Measurements from ENCODE around the gene ATP5F1C. TPM values are rescaled to one million over a fixed set of nuclear protein-coding genes. Genes with fewer than 3 reads are reported as not detected.

ATP5F1C gene
- total RNA-seq, 1 experiment from 2014 or later: 288 TPM

- TF ChIP-seq NFE2L1 (CRISPR knock-in tag; IDR thresholded peaks at IDR 0.05): no peak
These were observed 48.6 kb downstream of the ATP5F1C start (continued) for GRCh38 chr10:7836571-7836970.

GRCh38 chr10:7846591-7846990, 58.6 kb downstream of the ATP5F1C start:
- POLR2A ChIA-PET: no interaction called here
- DNase-seq (ENCODE audit: low spot score) (no peak), ATAC-seq (no peak)
- Mint-ChIP-seq H3K36me3 (no peaks in the 10 kb centered on the region), H3K27ac (no peak overlapping the region), H3K4me3 (no peak overlapping the region), H3K4me1 (peaks cover 13% of the 10 kb centered on the region), H3K9me3 (no peaks in the 10 kb centered on the region), H3K27me3 (ENCODE audit: low read depth) (no peaks in the 10 kb centered on the region)
- CTCF ChIA-PET: no interaction called here
- TF ChIP-seq ZNF671 (CRISPR knock-in tag; IDR thresholded peaks at IDR 0.05) (no peak), STAT6 (CRISPR knock-in tag; conservative IDR thresholded peaks at IDR 0.05; ENCODE audit: low read depth) (no peak), ETV6 (CRISPR knock-in tag; IDR thresholded peaks at IDR 0.05) (no peak)

- Mint-ChIP-seq H3K27ac (0 out of 2 replicates have a peak overlapping the region, but pooled peaks have one; percentile 36), H3K4me1 (peaks cover 34% of the 10 kb centered on the region), H3K36me3 (no peaks in the 10 kb centered on the region), H3K27me3 (ENCODE audit: low read depth) (no peaks in the 10 kb centered on the region), H3K4me3 (no peak overlapping the region), H3K9me3 (no peaks in the 10 kb centered on the region)
- DNase-seq (ENCODE audit: low spot score) (no peak), ATAC-seq (no peak)
- ChIA-PET POLR2A (no interaction called here), CTCF (no interaction called here)
- TF ChIP-seq HMGXB4 (CRISPR knock-in tag; IDR thresholded peaks at IDR 0.05) (no peak), JUN (CRISPR knock-in tag; IDR thresholded peaks at IDR 0.05) (no peak), MAX (CRISPR knock-in tag; IDR thresholded peaks at IDR 0.05) (no peak), CREB1 (CRISPR knock-in tag; IDR thresholded peaks at IDR 0.05) (no peak), NFATC4 (CRISPR knock-in tag; IDR thresholded peaks at IDR 0.05) (no peak), ZNF121 (CRISPR knock-in tag; IDR thresholded peaks at IDR 0.05) (no peak), AFF4 (CRISPR knock-in tag; IDR thresholded peaks at IDR 0.05; ENCODE audit: borderline replicate concordance) (no peak), SMAD4 (CRISPR knock-in tag; IDR thresholded peaks at IDR 0.05) (no peak), GTF2I (CRISPR knock-in tag; conservative IDR thresholded peaks at IDR 0.05) (no peak), ZNF263 (CRISPR knock-in tag; IDR thresholded peaks at IDR 0.05; ENCODE audit: low read depth) (no peak), FOXP1 (CRISPR knock-in tag; IDR thresholded peaks at IDR 0.05; ENCODE audit: borderline replicate concordance) (no peak), E2F1 (CRISPR knock-in tag; IDR thresholded peaks at IDR 0.05) (no peak), TEAD4 (CRISPR knock-in tag; IDR thresholded peaks at IDR 0.05) (no peak), TEAD1 (CRISPR knock-in tag; IDR thresholded peaks at IDR 0.05) (no peak), ARID4B (CRISPR knock-in tag; IDR thresholded peaks at IDR 0.05; ENCODE audit: borderline replicate concordance) (no peak)
These were observed 65.4 kb downstream of the ATP5F1C start for GRCh38 chr10:7853226-7853842.

Data from WTC11 (cell line).